Femur (tissue), 1 donor: ENCODE data around the gene OBSL1.

Experiments
- DNase-seq: peaks from one replicate; pipeline ENCODE4 v3.0.0-alpha.2; 2017

Gene OBSL1

DNA sequence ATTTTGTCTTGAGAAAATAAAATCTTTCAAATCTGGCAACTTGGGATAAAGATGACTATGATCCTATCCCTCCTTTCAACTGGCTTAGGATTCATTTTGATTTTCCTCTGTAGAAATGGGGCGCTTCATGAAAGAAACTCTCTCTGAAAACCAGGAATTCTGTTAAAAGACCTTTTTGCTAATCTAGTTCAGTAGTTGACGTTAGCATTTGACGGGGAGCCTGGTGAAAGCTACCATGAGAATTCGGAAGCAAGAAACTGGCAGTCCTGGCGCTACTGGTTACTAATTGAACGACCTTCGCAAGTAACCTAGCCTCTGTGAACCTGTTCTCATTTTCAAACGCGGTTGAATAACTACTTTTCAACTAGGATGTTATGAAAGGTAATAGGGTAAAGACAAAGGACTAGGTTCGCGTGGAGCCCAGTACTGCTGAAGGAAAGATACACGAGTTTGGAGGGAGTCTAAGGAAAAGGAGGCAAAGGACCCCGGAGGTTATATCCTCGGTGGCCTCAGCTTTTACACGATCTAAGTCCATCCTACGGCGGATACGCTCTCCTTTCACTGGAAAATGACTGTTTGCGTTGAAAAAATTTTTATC is 25.7 kb upstream of the OBSL1 start:
- DNase-seq, result no peak

GRCh38 chr2:219595256-219595655 is 23.9 kb upstream of the OBSL1 start:
- DNase-seq, result peak; percentile 77

DNA sequence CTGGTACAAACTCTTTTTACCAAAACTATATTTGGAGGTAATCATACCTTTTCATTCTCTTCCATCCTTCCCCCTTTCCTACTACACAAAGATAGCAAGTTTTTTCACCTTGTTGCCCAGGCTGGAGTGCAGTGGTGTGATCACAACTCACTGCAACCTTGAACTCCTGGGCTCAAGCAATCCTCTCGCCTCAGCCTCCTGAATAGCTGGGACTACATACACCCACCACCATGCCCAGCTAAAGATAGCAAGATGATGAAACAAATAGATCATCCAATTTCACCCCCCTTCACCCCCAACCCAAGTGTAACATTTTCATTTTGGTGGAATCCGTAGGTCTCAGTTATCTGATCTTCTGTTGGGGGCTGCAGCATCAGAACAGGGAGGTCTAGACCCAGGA is 21.8 kb upstream of the OBSL1 start:
- DNase-seq, result no peak

DNA sequence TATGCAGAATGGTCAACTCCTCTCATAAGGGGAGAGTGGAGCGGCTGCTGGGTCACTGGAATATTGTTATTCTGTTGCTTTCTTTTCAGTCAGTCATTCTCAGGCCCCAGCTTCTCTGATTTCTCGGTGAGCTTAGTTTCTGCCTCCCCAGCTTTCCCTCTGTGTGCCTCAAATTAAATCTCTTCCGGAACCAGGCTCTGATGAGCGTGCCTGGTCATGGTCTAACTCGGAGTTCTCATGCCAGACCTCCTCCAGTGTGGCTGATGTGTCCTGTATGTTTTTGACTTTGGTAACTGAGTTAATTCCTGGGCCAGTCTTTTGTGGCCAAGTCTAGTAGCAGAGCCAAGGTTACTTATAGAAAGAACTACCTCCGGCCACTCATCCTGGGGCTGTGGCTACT is 21.4 kb upstream of the OBSL1 start:
- no peak for DNase-seq

GRCh38 chr2:219591091-219591490 is 19.8 kb upstream of the OBSL1 start:
- DNase-seq, result no peak

GRCh38 chr2:219581346-219581745 is 10.0 kb upstream of the OBSL1 start:
- no peak for DNase-seq

GRCh38 chr2:219578811-219579613 is 7.7 kb upstream of the OBSL1 start:
- DNase-seq, result no peak

DNA sequence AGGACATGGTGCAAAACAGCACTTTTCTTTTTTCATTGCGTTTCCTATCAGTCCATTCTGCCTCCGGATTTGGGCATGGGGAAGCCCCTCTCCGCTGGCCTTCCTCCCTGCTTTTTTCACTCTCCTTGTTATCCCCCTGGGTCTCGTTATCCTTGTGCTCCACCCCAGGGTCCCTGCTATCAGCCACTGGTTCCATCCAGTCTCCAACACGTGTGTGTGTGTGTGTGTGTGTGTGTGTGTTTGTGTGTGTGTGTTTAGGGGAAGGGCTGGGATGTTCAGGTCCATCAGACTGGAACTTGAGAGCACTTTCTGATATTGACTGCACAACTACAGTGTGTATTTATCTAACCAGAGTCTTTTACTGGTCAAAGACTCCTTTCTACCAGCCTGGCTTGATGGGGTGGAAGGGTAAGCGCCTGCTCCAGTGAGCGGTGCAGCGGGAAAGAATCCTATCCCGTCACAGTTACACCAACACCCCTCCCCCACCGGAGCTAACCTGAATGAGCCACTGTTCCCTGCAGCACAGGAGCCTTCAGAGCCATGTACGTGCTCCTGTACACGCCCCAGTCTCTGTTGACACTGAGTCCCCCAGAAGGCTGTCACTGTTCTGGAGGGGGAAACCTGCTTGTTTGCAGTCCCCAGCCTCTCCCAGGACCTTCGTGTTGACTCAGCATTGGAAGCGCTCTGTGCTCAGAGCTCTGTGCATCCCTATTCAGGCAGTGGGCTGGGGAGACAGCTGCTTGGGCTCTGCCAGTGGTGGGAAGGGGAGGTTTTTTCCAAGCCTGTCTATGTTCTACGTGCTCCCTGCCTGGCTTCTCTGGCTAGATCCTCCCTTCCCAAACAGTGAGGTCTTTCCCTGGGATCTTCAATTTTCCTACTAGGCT is 5.4 kb upstream of the OBSL1 start:
- peak; percentile 71 for DNase-seq

DNA sequence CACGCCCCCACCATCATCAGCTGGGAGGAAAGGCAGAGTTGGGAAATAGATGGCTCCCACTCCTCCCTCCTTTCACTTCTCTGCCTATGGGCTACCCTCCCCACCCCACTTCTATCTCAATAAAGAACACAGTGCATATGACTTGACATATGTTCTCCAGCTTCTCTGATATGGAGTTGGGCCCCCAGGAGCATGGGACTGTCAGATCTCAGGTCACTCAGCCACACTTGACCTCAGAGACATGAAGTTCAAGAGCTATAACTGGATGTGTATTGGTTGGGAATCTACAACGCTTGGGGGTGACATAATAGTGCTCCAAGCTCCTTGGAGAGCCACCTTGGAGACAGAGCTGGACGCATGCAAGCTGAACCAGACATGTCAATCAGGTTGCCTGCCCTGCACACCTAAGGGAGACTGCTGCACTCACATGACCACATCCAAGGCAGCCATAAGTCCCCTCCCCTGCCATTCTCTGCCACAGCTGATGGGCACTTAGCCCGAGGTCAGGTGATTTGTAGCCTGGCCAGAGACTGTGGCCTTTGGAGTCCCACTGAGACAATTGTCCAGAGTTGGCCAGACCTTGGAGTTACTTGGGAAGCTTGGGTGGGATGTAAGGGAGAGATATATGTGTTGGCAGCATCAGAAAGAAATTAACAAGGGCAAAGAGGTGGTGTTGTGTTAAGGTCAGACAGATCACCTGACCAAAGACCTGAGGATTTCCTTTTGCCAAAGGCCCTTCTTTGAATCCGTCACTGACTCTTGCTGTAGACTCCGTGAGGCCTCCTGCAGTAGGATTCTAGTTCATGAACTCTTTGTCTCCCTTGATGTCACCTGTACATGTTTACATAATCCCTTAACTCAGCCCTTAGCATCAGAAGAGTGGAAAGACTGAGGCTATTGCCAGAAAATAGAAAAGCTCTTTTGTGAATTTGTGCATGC is 4.5 kb upstream of the OBSL1 start:
- no peak for DNase-seq

DNA sequence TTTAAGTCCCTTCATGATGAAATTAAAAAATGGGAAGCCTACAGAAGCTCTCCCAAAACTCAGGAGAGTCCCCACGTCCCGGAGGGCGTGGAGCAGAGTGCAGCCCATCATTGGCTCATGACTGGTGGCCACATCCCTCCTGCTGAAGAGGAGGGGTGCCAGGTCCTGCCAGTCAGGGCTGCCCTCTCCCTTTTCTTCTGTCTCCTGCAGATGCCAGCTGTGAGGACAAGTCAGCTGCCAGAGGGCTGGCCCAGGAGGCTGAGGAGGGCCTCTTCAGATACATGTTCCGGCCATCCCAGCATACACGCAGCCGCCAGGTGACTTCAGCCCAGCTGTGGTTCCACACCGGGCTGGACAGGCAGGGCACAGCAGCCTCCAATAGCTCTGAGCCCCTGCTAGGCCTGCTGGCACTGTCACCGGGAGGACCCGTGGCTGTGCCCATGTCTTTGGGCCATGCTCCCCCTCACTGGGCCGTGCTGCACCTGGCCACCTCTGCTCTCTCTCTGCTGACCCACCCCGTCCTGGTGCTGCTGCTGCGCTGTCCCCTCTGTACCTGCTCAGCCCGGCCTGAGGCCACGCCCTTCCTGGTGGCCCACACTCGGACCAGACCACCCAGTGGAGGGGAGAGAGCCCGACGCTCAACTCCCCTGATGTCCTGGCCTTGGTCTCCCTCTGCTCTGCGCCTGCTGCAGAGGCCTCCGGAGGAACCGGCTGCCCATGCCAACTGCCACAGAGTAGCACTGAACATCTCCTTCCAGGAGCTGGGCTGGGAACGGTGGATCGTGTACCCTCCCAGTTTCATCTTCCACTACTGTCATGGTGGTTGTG is 3.4 kb upstream of the OBSL1 start:
- no peak for DNase-seq

GRCh38 chr2:219573166-219573565 is 1.8 kb upstream of the OBSL1 start:
- no peak for DNase-seq

GRCh38 chr2:219572237-219573001 is 1.1 kb upstream of the OBSL1 start, which contains the start of gene INHA:
TSS of gene INHA (plus strand) at chr2:219572310. CDS start at chr2:219572375, 65 bp downstream.
- DNase-seq, result no peak

- no peak for DNase-seq
These were observed 422 bp downstream of the OBSL1 start for GRCh38 chr2:219570924-219571310.

DNA sequence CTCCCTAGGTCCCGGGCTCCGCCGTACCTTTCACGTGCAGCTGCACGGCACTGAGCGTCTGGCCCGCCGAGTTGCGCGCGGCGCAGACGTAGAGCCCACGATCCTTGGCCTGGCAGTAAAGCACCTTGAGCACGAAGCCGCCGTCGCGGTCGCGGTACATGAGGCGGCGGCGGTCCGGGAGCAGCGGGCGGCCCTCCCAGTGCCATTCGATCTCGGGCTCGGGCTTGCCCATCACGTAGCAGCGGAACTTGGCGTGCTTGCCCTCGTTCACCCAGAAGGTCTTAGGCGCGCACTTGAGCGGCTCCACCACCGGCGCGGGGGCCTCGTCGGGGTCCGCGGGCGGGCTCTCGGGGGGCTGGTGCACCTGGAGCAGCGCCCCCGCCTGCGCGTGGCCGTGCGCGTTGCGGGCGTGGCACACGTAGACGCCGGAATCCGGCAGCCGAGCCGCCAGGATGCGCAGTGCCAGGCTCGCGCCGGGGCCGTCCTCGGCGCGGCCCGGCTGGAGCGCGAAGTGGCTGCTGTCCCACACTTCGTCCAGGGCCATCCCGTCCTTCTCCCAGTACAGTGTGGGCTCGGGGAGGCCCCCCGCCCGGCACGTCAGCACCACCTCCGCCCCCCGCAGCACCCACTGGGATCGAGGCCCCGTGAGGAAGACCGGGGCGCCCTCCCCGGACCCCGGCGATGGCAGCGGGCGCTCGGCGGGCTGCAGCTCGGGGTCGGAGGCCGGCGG is 980 bp downstream of the OBSL1 start:
- no peak for DNase-seq

- DNase-seq, result no peak
These were observed 1.7 kb downstream of the OBSL1 start for GRCh38 chr2:219569635-219570034.

DNA sequence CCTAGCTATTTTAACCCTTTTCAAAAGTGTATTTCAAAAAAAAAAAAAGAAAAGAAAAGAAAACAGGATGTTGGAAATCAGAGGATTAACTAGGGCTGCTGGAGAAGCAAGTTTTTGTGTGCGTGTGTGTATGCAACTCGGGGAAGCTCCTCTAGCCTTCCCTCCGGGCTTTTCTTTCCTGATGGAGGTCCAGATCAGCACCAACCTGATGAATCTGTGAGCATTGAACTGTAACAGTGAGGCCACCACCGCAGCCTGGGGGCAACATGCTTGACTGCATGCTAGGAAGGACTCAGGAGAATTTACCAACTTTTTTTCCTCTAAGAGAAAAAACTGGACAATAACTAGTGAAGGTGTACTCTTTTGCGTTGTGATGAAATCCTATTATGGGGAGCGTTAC is 2.3 kb downstream of the OBSL1 start:
- no peak for DNase-seq

DNA sequence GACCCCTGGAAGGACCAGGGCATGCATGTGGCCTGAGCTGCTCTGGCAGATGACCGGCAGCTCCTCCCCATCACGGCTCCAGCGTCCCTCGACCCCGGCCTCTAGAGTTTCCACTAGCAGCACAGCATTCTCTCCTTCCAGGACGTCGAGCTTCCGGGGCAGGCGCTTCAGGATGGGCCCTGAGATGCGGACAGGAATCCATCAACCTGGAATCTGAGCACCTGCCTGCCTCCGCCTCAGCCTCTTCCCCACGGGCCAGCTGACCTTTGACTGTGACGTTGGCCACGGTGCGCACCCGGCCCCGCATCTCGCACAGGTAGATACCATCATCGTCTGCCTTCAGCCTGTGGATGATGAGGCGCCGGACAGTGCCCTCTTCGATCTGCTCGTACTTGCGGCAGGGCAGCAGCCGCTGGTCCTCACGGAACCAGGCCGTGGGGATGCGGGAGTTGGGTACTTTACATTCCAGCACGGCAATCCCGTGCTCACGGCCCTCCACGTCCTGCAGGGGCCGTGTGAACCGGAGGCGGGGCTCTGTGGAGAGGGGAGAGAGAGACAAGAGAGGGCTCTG is 3.5 kb downstream of the OBSL1 start:
- DNase-seq, result no peak

- no peak for DNase-seq
These were observed 4.2 kb downstream of the OBSL1 start for GRCh38 chr2:219567131-219567530.

DNA sequence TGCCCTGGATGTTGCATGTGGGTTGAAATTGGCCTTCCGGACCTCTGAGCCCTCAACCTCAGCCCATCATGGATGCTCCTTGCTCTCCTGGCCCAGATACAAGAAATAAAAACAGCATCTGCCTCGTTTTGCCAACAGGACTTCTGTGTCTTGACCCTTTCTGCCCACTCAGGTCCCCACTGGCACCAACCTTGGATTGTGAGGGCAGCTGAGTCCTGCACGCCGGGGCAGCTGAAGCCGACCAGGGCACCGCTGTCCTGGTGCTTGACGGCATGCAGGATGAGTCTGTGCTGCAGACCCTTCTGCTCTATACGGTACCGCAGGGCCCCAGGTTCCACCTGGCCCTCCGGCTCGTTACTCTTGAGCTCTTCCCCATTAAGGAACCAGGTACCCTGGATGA is 4.7 kb downstream of the OBSL1 start:
- no peak for DNase-seq
